A673 (cell line): ENCODE results near the gene CCDC171. TPM values are rescaled to one million over a fixed set of nuclear protein-coding genes. Genes with fewer than 3 reads are reported as not detected.

Source experiments
- BruUV-seq: library from RNA; stranded (reverse); fragments of 400-500 nt; replicated peaks from 2 replicates; lab custom pipeline; 2021; lab: Mats Ljungman, UMichigan
- CTCF ChIA-PET: fragments of 300-600 bp; sonication (Branson Sonifier 250); formaldehyde crosslinking; loops from one replicate; lab custom pipeline; 2022; ENCODE audit warnings: antibody characterized with exemption; lab: Charles Lee
- POLR2A ChIA-PET: fragments of 300-600 bp; sonication (Branson Sonifier 250); formaldehyde crosslinking; loops from one replicate; lab custom pipeline; 2022; ENCODE audit warnings: antibody characterized with exemption; ENCODE audit not compliant: low non-redundant PET; lab: Charles Lee
- DNase-seq: peaks from one replicate; pipeline ENCODE4 v3.0.0-alpha.2; 2015; ENCODE audit warnings: low spot score
- H3K27ac ChIP-seq: fragments of 200-600 bp; sonication (generic); 2 replicates; pipeline ENCODE4 v1.5.1; 2016; ENCODE audit warnings: mixed run types, low read depth, mild to moderate bottlenecking, mixed read lengths, antibody characterized with exemption, low read length; ENCODE audit not compliant: poor library complexity, severe bottlenecking
- H3K27me3 ChIP-seq: fragments of 200-600 bp; sonication (generic); replicated peaks from 2 replicates; pipeline ENCODE4 v1.6.1; 2017; ENCODE audit warnings: mixed run types, low read depth, mild to moderate bottlenecking, mixed read lengths, antibody characterized with exemption, low read length; ENCODE audit not compliant: insufficient read depth, poor library complexity
- H3K36me3 ChIP-seq: fragments of 200-600 bp; sonication (generic); 2 replicates; pipeline ENCODE4 v1.6.1; 2016; ENCODE audit warnings: mixed run types, mild to moderate bottlenecking, mixed read lengths, antibody characterized with exemption, low read length; ENCODE audit not compliant: insufficient read depth, poor library complexity, severe bottlenecking
- H3K4me1 ChIP-seq: fragments of 200-600 bp; sonication (generic); 2 replicates; pipeline ENCODE4 v1.6.1; 2017; ENCODE audit warnings: mixed run types, mild to moderate bottlenecking, mixed read lengths, antibody characterized with exemption, low read length; ENCODE audit not compliant: insufficient read depth, poor library complexity, severe bottlenecking
- H3K4me3 ChIP-seq: fragments of 200-600 bp; sonication (generic); 2 replicates; pipeline ENCODE4 v1.5.1; 2016; ENCODE audit warnings: low read depth, mixed run types, mild to moderate bottlenecking, mixed read lengths, low read length; ENCODE audit not compliant: poor library complexity, severe bottlenecking
- H3K9me3 ChIP-seq: fragments of 200-600 bp; sonication (generic); 2 replicates; pipeline ENCODE4 v1.6.1; 2016; ENCODE audit warnings: mixed run types, low read depth, mild to moderate bottlenecking, mixed read lengths, antibody characterized with exemption, low read length; ENCODE audit not compliant: poor library complexity, severe bottlenecking
- EZH2 ChIP-seq: fragments of 200-600 bp; sonication (generic); IDR thresholded peaks from 2 replicates; pipeline ENCODE4 v1.6.1; 2017; ENCODE audit warnings: borderline replicate concordance, low read depth, mild to moderate bottlenecking, mixed read lengths, antibody characterized with exemption, low read length; ENCODE audit not compliant: poor library complexity, severe bottlenecking
- intact Hi-C: fragments of 100-400 bp; cut with micrococcal nuclease; formaldehyde crosslinking; loops from one replicate; pipeline ENCODE4 v1.10.0; 2022; ENCODE audit not compliant: unreplicated experiment
- total RNA-seq: library from RNA; stranded (reverse); gene quantifications from 2 replicates; pipeline ENCODE4 v1.2.3, GENCODE V29; 2021
- TF ChIP-seq, protein P1 (sequence below): fragments of 300-800, 200-600 bp; sonication (generic); conservative IDR thresholded peaks from 2 replicates; pipeline ENCODE4 v1.5.1; 2017; ENCODE audit warnings: low read depth, mild to moderate bottlenecking, antibody characterized with exemption, low read length, moderate library complexity, mixed read lengths

CCDC171 gene
- total RNA-seq, 1 experiment from 2014 or later: 72.5 TPM

DNA sequence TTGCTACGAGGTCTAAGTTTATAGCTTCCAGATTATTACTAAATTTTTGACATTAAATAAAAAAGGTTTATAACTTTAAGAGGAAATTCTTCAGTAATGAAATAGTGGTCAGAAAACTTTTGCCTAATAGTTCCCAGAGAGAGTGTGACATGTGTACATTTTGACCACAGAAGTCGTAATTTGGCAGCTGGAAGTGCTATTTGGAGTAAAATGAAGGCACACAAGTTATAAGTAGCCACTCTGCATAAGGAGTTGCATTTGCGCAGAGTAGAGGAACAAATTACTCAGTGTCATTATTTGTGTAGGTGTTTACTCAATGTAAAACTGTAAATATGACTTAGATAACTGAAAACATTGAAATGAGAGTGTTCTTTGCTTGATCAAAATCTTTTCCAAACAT lies 408.4 kb downstream of the CCDC171 start:
- Histone ChIP-seq H3K36me3 (peaks cover 15% of the 10 kb centered on the region), H3K27me3 (no peaks in the 10 kb centered on the region), H3K27ac (no peak overlapping the region), H3K9me3 (no peaks in the 10 kb centered on the region), H3K4me1 (peaks cover 13% of the 10 kb centered on the region), H3K4me3 (no peak overlapping the region)
- BruUV-seq: no TSS peak
- intact Hi-C loops: no loop called here
- CTCF ChIA-PET: no interaction called here
- no peak for TF ChIP-seq EZH2
- TF ChIP-seq, protein P1, sequence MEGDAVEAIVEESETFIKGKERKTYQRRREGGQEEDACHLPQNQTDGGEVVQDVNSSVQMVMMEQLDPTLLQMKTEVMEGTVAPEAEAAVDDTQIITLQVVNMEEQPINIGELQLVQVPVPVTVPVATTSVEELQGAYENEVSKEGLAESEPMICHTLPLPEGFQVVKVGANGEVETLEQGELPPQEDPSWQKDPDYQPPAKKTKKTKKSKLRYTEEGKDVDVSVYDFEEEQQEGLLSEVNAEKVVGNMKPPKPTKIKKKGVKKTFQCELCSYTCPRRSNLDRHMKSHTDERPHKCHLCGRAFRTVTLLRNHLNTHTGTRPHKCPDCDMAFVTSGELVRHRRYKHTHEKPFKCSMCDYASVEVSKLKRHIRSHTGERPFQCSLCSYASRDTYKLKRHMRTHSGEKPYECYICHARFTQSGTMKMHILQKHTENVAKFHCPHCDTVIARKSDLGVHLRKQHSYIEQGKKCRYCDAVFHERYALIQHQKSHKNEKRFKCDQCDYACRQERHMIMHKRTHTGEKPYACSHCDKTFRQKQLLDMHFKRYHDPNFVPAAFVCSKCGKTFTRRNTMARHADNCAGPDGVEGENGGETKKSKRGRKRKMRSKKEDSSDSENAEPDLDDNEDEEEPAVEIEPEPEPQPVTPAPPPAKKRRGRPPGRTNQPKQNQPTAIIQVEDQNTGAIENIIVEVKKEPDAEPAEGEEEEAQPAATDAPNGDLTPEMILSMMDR: no peak
- no peak for DNase-seq
- POLR2A ChIA-PET: no interaction called here

DNA sequence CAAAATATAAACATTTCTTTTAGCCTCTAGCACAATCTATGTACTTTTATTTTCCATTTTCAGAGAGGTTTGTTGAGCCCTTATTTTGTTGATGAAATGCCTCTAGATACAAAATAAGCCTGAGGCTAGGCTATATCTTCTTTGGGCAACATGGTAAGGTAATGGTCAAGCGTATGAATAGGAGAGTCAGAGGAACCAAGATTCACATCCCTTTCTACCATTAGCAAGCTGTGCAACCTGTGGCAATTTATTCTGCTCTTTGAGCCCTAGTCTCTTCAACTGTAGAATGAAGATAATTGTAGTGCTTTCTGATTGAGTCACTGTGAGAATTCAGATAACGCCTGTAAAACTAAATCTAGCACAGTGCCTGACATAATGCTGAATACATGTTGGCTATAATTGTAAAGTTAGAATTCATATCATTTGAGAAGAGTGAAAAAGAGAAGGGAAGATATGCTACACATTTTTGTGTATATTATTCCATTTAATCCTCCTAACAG lies 412.5 kb downstream of the CCDC171 start:
- DNase-seq: no peak
- ChIA-PET CTCF (no interaction called here), POLR2A (no interaction called here)
- H3K27ac ChIP-seq: no peak overlapping the region
- peaks cover 7% of the 10 kb centered on the region for H3K36me3 ChIP-seq
- H3K27me3 ChIP-seq: no peaks in the 10 kb centered on the region
- TF ChIP-seq, protein P1: no peak
- no peak for TF ChIP-seq EZH2
- no peak overlapping the region for H3K4me3 ChIP-seq
- no peaks in the 10 kb centered on the region for H3K9me3 ChIP-seq
- BruUV-seq: TSS peak; percentile 1
- intact Hi-C loops: no loop called here
- peaks cover 21% of the 10 kb centered on the region for H3K4me1 ChIP-seq

DNA sequence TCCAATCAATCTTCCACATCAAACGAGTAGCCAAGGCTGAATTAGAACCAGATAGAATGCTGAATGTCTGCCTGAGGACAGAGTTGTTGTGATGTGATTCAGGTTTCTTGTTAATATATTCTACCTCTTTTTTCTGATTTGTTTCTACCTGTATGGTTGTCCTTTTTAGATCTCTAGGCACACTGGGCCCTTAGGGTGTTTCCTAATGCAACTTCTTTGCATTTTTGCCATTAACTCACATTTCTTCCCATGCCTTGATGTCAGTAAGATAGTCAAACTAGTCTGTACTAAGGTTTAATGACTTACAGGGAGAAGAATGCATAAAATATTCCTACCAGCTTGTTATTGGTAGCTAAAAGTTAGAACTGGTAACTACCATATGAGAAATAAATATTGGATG lies 413.6 kb downstream of the CCDC171 start:
- Histone ChIP-seq H3K36me3 (peaks cover 15% of the 10 kb centered on the region), H3K9me3 (no peaks in the 10 kb centered on the region), H3K4me3 (no peak overlapping the region), H3K27me3 (no peaks in the 10 kb centered on the region), H3K4me1 (peaks cover 21% of the 10 kb centered on the region), H3K27ac (no peak overlapping the region)
- DNase-seq: no peak
- POLR2A ChIA-PET: no interaction called here
- TF ChIP-seq, protein P1: no peak
- BruUV-seq: no TSS peak
- intact Hi-C loops: no loop called here
- CTCF ChIA-PET: no interaction called here
